Neural progenitor cell (in vitro differentiated cells): ENCODE measurements around the gene TRPC4AP. TPM values are rescaled to one million over a fixed set of nuclear protein-coding genes. Genes with fewer than 3 reads are reported as not detected.

Source experiments
- DNase-seq: peaks from one replicate; pipeline ENCODE4 v3.0.0-alpha.2; 2016; ENCODE audit warnings: low spot score
- H2AFZ ChIP-seq: fragments of 200-600 bp; sonication (generic); replicated peaks from 2 replicates; pipeline ENCODE4 v1.6.1; 2016; ENCODE audit warnings: antibody characterized with exemption
- H3F3A ChIP-seq: fragments of 200-600 bp; sonication (generic); 2 replicates; pipeline ENCODE4 v1.6.1; 2016; ENCODE audit warnings: antibody characterized with exemption, low read depth
- H3K27ac ChIP-seq: fragments of 200-600 bp; sonication (generic); 2 replicates; pipeline ENCODE4 v1.5.1; 2016; ENCODE audit warnings: mild to moderate bottlenecking
- H3K27me3 ChIP-seq: fragments of 200-600 bp; sonication (generic); 2 replicates; pipeline ENCODE4 v1.6.1; 2016; ENCODE audit warnings: mild to moderate bottlenecking, moderate library complexity
- H3K36me3 ChIP-seq: fragments of 200-600 bp; sonication (generic); 2 replicates; pipeline ENCODE4 v1.5.1; 2016
- H3K4me1 ChIP-seq: fragments of 200-600 bp; sonication (generic); 2 replicates; pipeline ENCODE4 v1.6.1; 2016; ENCODE audit warnings: mixed run types
- H3K4me2 ChIP-seq: fragments of 200-600 bp; sonication (generic); 2 replicates; pipeline ENCODE4 v1.6.1; 2016
- H3K4me3 ChIP-seq: fragments of 200-600 bp; sonication (generic); 2 replicates; pipeline ENCODE4 v1.5.1; 2016
- H3K79me2 ChIP-seq: fragments of 200-600 bp; sonication (generic); 2 replicates; pipeline ENCODE4 v1.6.1; 2016; ENCODE audit warnings: low read depth
- H3K9ac ChIP-seq: fragments of 200-600 bp; sonication (generic); 2 replicates; pipeline ENCODE4 v1.6.1; 2016
- H3K9me3 ChIP-seq: fragments of 200-600 bp; sonication (generic); 2 replicates; pipeline ENCODE4 v1.5.1; 2016; ENCODE audit warnings: low read depth
- H4K20me1 ChIP-seq: fragments of 200-600 bp; sonication (generic); 2 replicates; pipeline ENCODE4 v1.6.1; 2016; ENCODE audit warnings: low read depth
- H3K27ac Mint-ChIP-seq: 3 replicates; pipeline ENCODE4 v1.8.0; 2021; ENCODE audit warnings: mixed read lengths
- H3K27me3 Mint-ChIP-seq: 2 replicates; pipeline ENCODE4 v1.8.0; 2022; ENCODE audit warnings: low read depth, mild to moderate bottlenecking, inconsistent platforms, moderate library complexity, mixed read lengths; ENCODE audit not compliant: insufficient read depth
- H3K36me3 Mint-ChIP-seq: 3 replicates; pipeline ENCODE4 v1.8.0; 2021; ENCODE audit warnings: mixed read lengths
- H3K4me1 Mint-ChIP-seq: 3 replicates; pipeline ENCODE4 v1.8.0; 2021; ENCODE audit warnings: mixed read lengths
- H3K4me3 Mint-ChIP-seq: 3 replicates; pipeline ENCODE4 v1.8.0; 2021; ENCODE audit warnings: mild to moderate bottlenecking, moderate library complexity, mixed read lengths
- H3K9me3 Mint-ChIP-seq: 3 replicates; pipeline ENCODE4 v1.8.0; 2020; ENCODE audit warnings: mixed read lengths
- CTCF ChIP-seq: fragments of 200-600 bp; sonication (generic); IDR thresholded peaks from 2 replicates; pipeline ENCODE4 v1.5.1; 2017; ENCODE audit warnings: antibody characterized with exemption, mild to moderate bottlenecking
- EZH2 ChIP-seq: fragments of 200-600 bp; sonication (generic); IDR thresholded peaks from 2 replicates; pipeline ENCODE4 v1.6.1; 2017; ENCODE audit warnings: antibody characterized with exemption, mild to moderate bottlenecking, moderate library complexity
- EZH2phosphoT487 ChIP-seq: fragments of 200-600 bp; sonication (generic); IDR thresholded peaks from 2 replicates; pipeline ENCODE4 v1.6.1; 2017; ENCODE audit warnings: antibody characterized with exemption
- total RNA-seq: library from RNA; depleted of rRNA; stranded (reverse); fragments of >200 nt; gene quantifications from 2 replicates; pipeline ENCODE4 v1.2.3, GENCODE V29; 2015; ENCODE audit warnings: low replicate concordance

Gene TRPC4AP
- total RNA-seq, 1 donor from 2014 or later = 73.0 TPM

DNA sequence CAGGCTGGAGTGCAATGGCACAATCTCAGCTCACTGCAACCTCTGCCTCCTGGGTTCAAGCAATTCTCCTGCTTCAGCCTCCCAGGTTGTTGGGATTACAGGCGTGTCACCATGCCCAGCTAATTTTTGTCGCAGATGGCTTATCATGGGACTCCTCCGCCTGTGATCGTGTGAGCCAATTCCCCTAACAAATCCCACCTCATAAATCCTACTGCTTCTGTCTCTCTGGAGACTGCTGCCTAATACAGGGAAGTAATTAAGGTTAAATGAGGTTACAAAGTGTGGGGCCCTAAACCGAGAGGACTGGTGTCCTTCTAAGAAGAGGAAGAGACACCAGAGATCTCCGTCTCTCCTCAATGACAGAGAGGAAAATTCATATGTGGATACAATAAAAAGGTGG lies 52.0 kb downstream of the TRPC4AP start:
- Mint-ChIP-seq H3K36me3 (peaks cover 7% of the 10 kb centered on the region), H3K4me1 (no peaks in the 10 kb centered on the region), H3K9me3 (no peaks in the 10 kb centered on the region), H3K27ac (no peak overlapping the region), H3K27me3 (no peaks in the 10 kb centered on the region), H3K4me3 (no peak overlapping the region)
- no peak overlapping the region for H3K4me2 ChIP-seq
- no peaks in the 10 kb centered on the region for H3F3A ChIP-seq
- no peak for DNase-seq
- H3K27me3 ChIP-seq = no peaks in the 10 kb centered on the region
- H4K20me1 ChIP-seq = no peaks in the 10 kb centered on the region
- H3K4me1 ChIP-seq = no peaks in the 10 kb centered on the region
- no peak overlapping the region for H3K9ac ChIP-seq
- H3K4me3 ChIP-seq = no peak overlapping the region
- H3K27ac ChIP-seq = no peak overlapping the region
- peaks cover 5% of the 10 kb centered on the region for H3K36me3 ChIP-seq
- H3K9me3 ChIP-seq = no peaks in the 10 kb centered on the region
- TF ChIP-seq EZH2phosphoT487 = no peak
- TF ChIP-seq EZH2 = no peak
- TF ChIP-seq CTCF = no peak
- H2AFZ ChIP-seq = no peak overlapping the region
- H3K79me2 ChIP-seq = no peaks in the 10 kb centered on the region

DNA sequence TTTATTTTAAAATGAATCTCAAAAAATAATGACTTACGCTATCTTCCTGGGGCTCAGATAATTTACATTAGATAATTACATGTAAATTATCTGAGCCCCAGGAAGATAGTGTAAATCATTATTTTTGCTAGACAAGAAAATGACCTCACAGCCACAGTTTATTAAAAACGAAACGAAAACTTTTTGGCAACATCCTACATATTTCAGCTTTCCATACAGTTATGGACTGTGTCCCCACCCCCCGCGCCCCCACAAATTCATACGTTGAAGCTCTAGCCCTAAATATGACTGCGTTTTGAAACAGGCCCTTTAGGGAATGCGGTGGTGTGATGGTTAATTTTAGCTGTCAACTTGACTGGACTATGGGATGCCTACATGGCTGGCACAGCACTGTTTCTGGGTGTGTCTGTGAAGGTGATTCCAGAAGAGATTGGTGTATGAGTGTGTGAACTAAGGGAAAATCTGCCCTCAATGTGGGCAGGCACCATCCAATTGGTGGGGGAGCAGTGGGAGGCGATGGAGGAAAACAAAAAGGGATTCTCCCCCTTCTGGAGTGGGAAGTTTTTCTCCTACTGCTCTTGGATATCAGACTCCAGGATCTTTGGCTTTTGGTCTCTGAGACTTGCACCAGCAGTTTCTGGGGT lies 52.6 kb downstream of the TRPC4AP start:
- H3K4me1 Mint-ChIP-seq = no peaks in the 10 kb centered on the region
- no peaks in the 10 kb centered on the region for H3K4me1 ChIP-seq
- DNase-seq = no peak
- H3K9me3 Mint-ChIP-seq = no peaks in the 10 kb centered on the region
- peaks cover 12% of the 10 kb centered on the region for H3K36me3 Mint-ChIP-seq
- no peak overlapping the region for H3K9ac ChIP-seq
- no peak overlapping the region for H2AFZ ChIP-seq
- peaks cover 8% of the 10 kb centered on the region for H3K36me3 ChIP-seq
- H3F3A ChIP-seq = no peaks in the 10 kb centered on the region
- no peak overlapping the region for H3K27ac Mint-ChIP-seq
- H3K4me3 Mint-ChIP-seq = no peak overlapping the region
- H3K9me3 ChIP-seq = no peaks in the 10 kb centered on the region
- H3K4me2 ChIP-seq = no peak overlapping the region
- H3K27me3 Mint-ChIP-seq = no peaks in the 10 kb centered on the region
- no peaks in the 10 kb centered on the region for H3K27me3 ChIP-seq
- H3K4me3 ChIP-seq = no peak overlapping the region
- H3K27ac ChIP-seq = no peak overlapping the region
- H3K79me2 ChIP-seq = no peaks in the 10 kb centered on the region
- H4K20me1 ChIP-seq = no peaks in the 10 kb centered on the region
- TF ChIP-seq EZH2 (no peak), CTCF (no peak), EZH2phosphoT487 (no peak)

GRCh38 chr20:35039146-35039545 lies 53.5 kb downstream of the TRPC4AP start:
- H3K79me2 ChIP-seq = no peaks in the 10 kb centered on the region
- H3K27me3 ChIP-seq = no peaks in the 10 kb centered on the region
- Mint-ChIP-seq H3K4me1 (no peaks in the 10 kb centered on the region), H3K36me3 (peaks cover 20% of the 10 kb centered on the region), H3K9me3 (no peaks in the 10 kb centered on the region), H3K27ac (no peak overlapping the region), H3K27me3 (peaks cover 2% of the 10 kb centered on the region), H3K4me3 (no peak overlapping the region)
- H4K20me1 ChIP-seq = no peaks in the 10 kb centered on the region
- no peak overlapping the region for H3K4me3 ChIP-seq
- H3K4me2 ChIP-seq = no peak overlapping the region
- peaks cover 8% of the 10 kb centered on the region for H3K36me3 ChIP-seq
- no peak overlapping the region for H3K27ac ChIP-seq
- no peak overlapping the region for H2AFZ ChIP-seq
- TF ChIP-seq EZH2 = no peak
- TF ChIP-seq EZH2phosphoT487 = no peak
- no peak for TF ChIP-seq CTCF
- no peak for DNase-seq
- no peaks in the 10 kb centered on the region for H3K9me3 ChIP-seq
- H3K9ac ChIP-seq = no peak overlapping the region
- H3F3A ChIP-seq = no peaks in the 10 kb centered on the region
- no peaks in the 10 kb centered on the region for H3K4me1 ChIP-seq
